Mesendoderm (in vitro differentiated cells): ENCODE measurements around the gene ZNF275.

Experiments used
- DNase-seq: peaks from one replicate; pipeline ENCODE4 v3.0.0; 2013
- H2AK5ac ChIP-seq: 2 replicates; pipeline ENCODE4 v1.6.1; 2013; ENCODE audit warnings: low read length, inconsistent platforms
- H2BK120ac ChIP-seq: 2 replicates; pipeline ENCODE4 v1.6.1; 2013; ENCODE audit warnings: low read depth, mild to moderate bottlenecking, low read length, moderate library complexity, mixed read lengths
- H2BK15ac ChIP-seq: replicated peaks from 2 replicates; pipeline ENCODE4 v1.6.1; 2013; ENCODE audit warnings: low read depth, mild to moderate bottlenecking, moderate library complexity
- H2BK5ac ChIP-seq: 2 replicates; pipeline ENCODE4 v1.6.1; 2013; ENCODE audit warnings: low read length, inconsistent platforms
- H3K18ac ChIP-seq: 2 replicates; pipeline ENCODE4 v1.6.1; 2013; ENCODE audit warnings: mild to moderate bottlenecking, low read length, mixed read lengths
- H3K23ac ChIP-seq: one replicate; pipeline ENCODE4 v1.6.1; 2013; ENCODE audit warnings: low read length
- H3K27ac ChIP-seq: 2 replicates; pipeline ENCODE4 v1.5.1; 2013; ENCODE audit warnings: low read depth, mild to moderate bottlenecking, inconsistent platforms, low read length, moderate library complexity
- H3K27me3 ChIP-seq: 2 replicates; pipeline ENCODE4 v1.6.1; 2013; ENCODE audit warnings: low read length, control low read depth, mild to moderate bottlenecking, inconsistent platforms; ENCODE audit not compliant: insufficient read depth, poor library complexity
- H3K36me3 ChIP-seq: 2 replicates; pipeline ENCODE4 v1.6.1; 2013; ENCODE audit warnings: low read length, inconsistent platforms; ENCODE audit not compliant: control insufficient read depth, insufficient read depth
- H3K4ac ChIP-seq: one replicate; pipeline ENCODE4 v1.6.1; 2013; ENCODE audit warnings: low read depth, mild to moderate bottlenecking, low read length, moderate library complexity
- H3K4me1 ChIP-seq: 2 replicates; pipeline ENCODE4 v1.6.1; 2013; ENCODE audit warnings: low read depth, low read length, inconsistent platforms; ENCODE audit not compliant: control insufficient read depth
- H3K4me2 ChIP-seq: 2 replicates; pipeline ENCODE4 v1.6.1; 2013; ENCODE audit warnings: low read length
- H3K4me3 ChIP-seq: 2 replicates; pipeline ENCODE4 v1.5.1; 2013; ENCODE audit warnings: mild to moderate bottlenecking, low read length
- H3K56ac ChIP-seq: one replicate; pipeline ENCODE4 v1.6.1; 2013; ENCODE audit warnings: low read length
- H3K79me1 ChIP-seq: 2 replicates; pipeline ENCODE4 v1.6.1; 2013; ENCODE audit warnings: low read length, inconsistent platforms
- H3K79me2 ChIP-seq: 2 replicates; pipeline ENCODE4 v1.6.1; 2013; ENCODE audit warnings: mild to moderate bottlenecking, low read length; ENCODE audit not compliant: control insufficient read depth, insufficient read depth
- H3K9ac ChIP-seq: 2 replicates; pipeline ENCODE4 v1.6.1; 2013; ENCODE audit warnings: low read length, inconsistent platforms
- H4K5ac ChIP-seq: one replicate; pipeline ENCODE4 v1.6.1; 2013; ENCODE audit warnings: low read length
- H4K8ac ChIP-seq: one replicate; pipeline ENCODE4 v1.6.1; 2013; ENCODE audit warnings: low read depth, mild to moderate bottlenecking, control low read depth, low read length, moderate library complexity
- WGBS: extraction: QIAGEN DNeasy Blood & Tissue Kit; methylation state at CpG from one replicate; pipeline ENCODE4 v1.1.7; 2013; ENCODE audit warnings: low lambda C conversion rate, missing lambda C conversion rate; ENCODE audit not compliant: insufficient coverage; ENCODE audit errors: extremely low coverage; 5-methylcytosine and 5-hydroxymethylcytosine counted together

ZNF275 gene

DNA sequence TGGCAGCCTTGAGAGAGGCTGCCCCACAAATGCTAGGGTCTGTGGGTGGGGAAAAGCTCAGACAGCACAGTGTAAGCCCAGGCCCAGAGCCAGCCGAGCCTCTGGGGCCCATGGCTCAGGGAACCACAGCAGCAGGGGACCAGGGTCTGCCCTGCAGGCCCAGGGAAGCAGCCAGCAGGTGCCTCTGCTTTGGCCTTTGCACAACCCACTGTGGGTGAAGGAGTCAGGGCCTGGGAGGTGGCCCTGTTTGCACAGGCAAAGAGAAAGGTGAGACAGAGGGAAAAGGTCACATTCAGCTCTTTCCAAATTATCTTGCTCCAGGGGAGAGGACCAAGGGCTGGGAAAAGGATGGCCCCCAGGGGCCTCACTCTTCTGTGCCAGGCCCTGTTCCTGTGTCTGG is 21.1 kb upstream of the ZNF275 start:
- no peak overlapping the region for H3K4me3 ChIP-seq
- no CpG with 5 or more reads among the region's 1 CpG for WGBS
- H2BK15ac ChIP-seq: no peak overlapping the region
- H3K9ac ChIP-seq: no peak overlapping the region
- no peak overlapping the region for H2AK5ac ChIP-seq
- no peak overlapping the region for H2BK5ac ChIP-seq
- no peaks in the 10 kb centered on the region for H3K27me3 ChIP-seq
- no peak overlapping the region for H3K4ac ChIP-seq
- no peak for DNase-seq
- H3K27ac ChIP-seq: no peak overlapping the region
- H4K8ac ChIP-seq: no peak overlapping the region
- H2BK120ac ChIP-seq: no peak overlapping the region
- no peak overlapping the region for H3K18ac ChIP-seq
- H3K4me1 ChIP-seq: no peaks in the 10 kb centered on the region
- no peak overlapping the region for H4K5ac ChIP-seq
- H3K4me2 ChIP-seq: no peak overlapping the region
- no peak overlapping the region for H3K56ac ChIP-seq
- no peaks in the 10 kb centered on the region for H3K79me2 ChIP-seq
- no peak overlapping the region for H3K23ac ChIP-seq
- H3K36me3 ChIP-seq: no peaks in the 10 kb centered on the region
- no peaks in the 10 kb centered on the region for H3K79me1 ChIP-seq

DNA sequence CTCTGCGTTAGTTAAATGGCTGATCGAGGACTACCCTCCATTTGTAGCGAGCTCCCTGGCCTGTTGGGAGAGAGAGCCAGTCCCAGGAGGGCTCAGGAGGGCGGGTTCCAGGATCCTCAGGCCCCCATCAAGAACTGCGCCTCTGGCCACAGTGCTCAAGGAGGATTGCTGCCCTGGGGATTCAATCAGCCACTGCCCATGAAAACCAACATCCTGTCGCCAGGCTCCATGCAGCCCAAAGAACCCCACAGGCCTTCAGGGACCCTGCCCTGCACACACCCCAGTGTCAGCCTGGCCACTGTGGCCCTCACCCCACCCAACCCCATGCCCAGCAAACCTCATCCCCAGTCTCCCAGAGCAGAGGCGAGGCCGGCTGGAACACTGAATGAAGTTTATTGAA is 16.6 kb upstream of the ZNF275 start:
- no peak overlapping the region for H3K18ac ChIP-seq
- H3K79me1 ChIP-seq: no peaks in the 10 kb centered on the region
- H2BK15ac ChIP-seq: no peak overlapping the region
- no peaks in the 10 kb centered on the region for H3K4me1 ChIP-seq
- no peaks in the 10 kb centered on the region for H3K79me2 ChIP-seq
- no CpG with 5 or more reads among the region's 8 CpGs for WGBS
- H3K9ac ChIP-seq: no peak overlapping the region
- H3K4me3 ChIP-seq: no peak overlapping the region
- no peaks in the 10 kb centered on the region for H3K27me3 ChIP-seq
- H4K8ac ChIP-seq: no peak overlapping the region
- H3K4me2 ChIP-seq: no peak overlapping the region
- H3K27ac ChIP-seq: no peak overlapping the region
- no peak overlapping the region for H3K4ac ChIP-seq
- H2AK5ac ChIP-seq: no peak overlapping the region
- H2BK5ac ChIP-seq: no peak overlapping the region
- H4K5ac ChIP-seq: no peak overlapping the region
- no peaks in the 10 kb centered on the region for H3K36me3 ChIP-seq
- H2BK120ac ChIP-seq: no peak overlapping the region
- H3K56ac ChIP-seq: no peak overlapping the region
- no peak overlapping the region for H3K23ac ChIP-seq
- DNase-seq: no peak

DNA sequence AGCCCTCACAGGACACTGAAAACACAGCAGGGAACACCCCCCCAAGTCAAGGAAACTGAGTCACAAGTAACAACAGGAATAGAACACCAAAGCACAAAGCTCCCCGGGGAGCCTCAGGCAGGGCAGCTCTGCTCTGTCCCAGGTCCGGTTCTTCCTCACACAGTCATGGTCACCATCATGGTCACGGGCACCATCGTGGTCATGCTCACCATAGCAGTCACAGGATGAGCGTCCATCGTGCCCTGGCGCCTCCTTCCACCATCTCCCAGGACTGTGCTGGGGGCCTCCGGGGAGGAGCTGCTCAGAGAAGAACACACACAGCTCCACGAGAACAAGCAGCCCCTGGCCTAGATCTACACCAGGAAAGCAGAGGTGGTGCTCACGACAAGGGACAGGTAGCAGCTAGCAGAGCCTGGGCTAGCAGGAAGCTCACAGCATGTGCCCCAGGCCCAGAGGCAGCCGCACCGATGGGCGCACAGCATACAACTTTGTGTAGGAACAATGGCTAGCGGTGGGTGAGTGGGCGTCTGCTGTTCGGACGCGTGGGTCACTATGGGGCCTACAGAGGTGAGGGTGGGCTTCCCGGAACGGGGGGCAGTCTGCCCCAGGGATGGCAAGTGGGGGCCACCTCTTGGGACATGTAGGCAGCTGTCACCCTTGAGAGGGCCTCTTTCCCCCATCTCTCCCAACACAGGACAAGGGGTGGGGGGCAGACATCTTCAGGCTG is 15.8 kb upstream of the ZNF275 start:
- Histone ChIP-seq H3K4me3 (no peak overlapping the region), H3K79me1 (no peaks in the 10 kb centered on the region), H3K36me3 (no peaks in the 10 kb centered on the region), H4K8ac (no peak overlapping the region), H3K4me2 (no peak overlapping the region), H3K18ac (no peak overlapping the region), H3K9ac (no peak overlapping the region), H2BK15ac (no peak overlapping the region), H2BK5ac (no peak overlapping the region), H3K79me2 (no peaks in the 10 kb centered on the region), H3K27ac (no peak overlapping the region), H3K56ac (no peak overlapping the region), H3K27me3 (no peaks in the 10 kb centered on the region), H3K4ac (no peak overlapping the region), H4K5ac (no peak overlapping the region), H2AK5ac (no peak overlapping the region), H2BK120ac (no peak overlapping the region), H3K4me1 (no peaks in the 10 kb centered on the region), H3K23ac (no peak overlapping the region)
- DNase-seq: no peak
- no CpG with 5 or more reads among the region's 20 CpGs for WGBS

DNA sequence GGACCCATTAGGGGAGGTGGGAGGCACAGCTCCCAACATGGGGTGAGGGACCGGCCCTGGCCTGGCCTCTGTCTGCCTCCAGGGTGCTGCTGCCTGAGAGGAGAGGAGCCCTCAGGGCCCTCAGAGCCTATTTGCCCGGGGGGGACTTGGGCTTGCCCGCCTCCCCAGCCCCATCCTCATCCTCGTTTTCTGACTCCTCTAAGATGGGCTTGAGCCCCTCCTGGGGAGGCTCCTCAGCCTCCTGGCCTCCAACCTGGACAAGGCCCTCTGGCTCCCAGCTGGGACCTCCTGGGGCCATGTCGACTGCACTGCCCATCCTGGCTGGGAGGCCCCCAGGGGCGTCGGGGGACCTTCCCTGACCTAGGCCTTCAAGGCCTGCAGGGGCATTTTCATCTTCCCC is 15.1 kb upstream of the ZNF275 start:
- H3K4me3 ChIP-seq: no peak overlapping the region
- H3K4me2 ChIP-seq: no peak overlapping the region
- no CpG with 5 or more reads among the region's 7 CpGs for WGBS

DNA sequence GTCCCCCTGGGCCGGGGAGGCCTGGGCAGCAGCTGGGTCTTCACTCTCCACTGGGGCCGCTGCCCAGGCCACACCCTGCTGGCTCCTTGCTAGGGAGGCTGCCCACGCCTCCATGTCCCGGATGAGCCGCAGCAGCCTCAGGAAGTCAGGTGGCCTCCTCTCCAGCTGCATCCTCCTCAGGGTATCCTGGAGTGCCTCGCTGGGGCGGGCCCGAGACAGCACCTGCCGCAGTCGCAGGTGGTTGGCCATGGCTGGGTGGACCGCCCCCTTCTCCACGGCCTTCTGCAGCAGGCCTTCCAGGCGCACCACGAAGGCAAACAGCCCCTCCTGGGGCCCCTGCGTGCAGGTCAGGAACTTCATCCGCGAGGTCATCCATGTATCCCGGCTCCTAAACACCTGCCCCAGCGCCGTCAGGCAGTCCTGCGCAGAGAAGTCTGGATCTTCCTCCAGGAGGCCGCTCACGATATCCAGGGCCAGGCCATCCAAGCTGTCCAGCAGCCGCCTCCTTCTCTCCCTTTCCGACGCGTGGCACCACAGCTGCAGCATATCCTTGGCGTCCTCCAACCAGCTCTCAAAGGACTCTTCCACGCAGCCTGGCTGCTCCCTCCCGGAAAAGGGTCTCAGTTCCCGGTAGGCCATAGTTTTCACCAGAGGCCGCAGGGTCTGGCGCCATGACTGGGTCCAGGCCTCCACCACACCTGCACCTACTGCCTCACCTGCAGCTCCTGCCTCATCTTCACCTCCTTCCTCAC is 14.5 kb upstream of the ZNF275 start:
- no peak overlapping the region for H3K56ac ChIP-seq
- WGBS: no CpG with 5 or more reads among the region's 33 CpGs
- no peak overlapping the region for H2AK5ac ChIP-seq
- H3K27ac ChIP-seq: no peak overlapping the region
- no peak overlapping the region for H3K9ac ChIP-seq
- H3K18ac ChIP-seq: no peak overlapping the region
- H4K8ac ChIP-seq: no peak overlapping the region
- H3K4ac ChIP-seq: no peak overlapping the region
- no peak overlapping the region for H3K23ac ChIP-seq
- H2BK5ac ChIP-seq: no peak overlapping the region
- H3K79me1 ChIP-seq: no peaks in the 10 kb centered on the region
- H4K5ac ChIP-seq: no peak overlapping the region
- H3K4me2 ChIP-seq: no peak overlapping the region
- H3K4me3 ChIP-seq: no peak overlapping the region
- DNase-seq: no peak
- H2BK120ac ChIP-seq: no peak overlapping the region
- H3K79me2 ChIP-seq: no peaks in the 10 kb centered on the region
- no peaks in the 10 kb centered on the region for H3K27me3 ChIP-seq
- H2BK15ac ChIP-seq: no peak overlapping the region
- no peaks in the 10 kb centered on the region for H3K4me1 ChIP-seq
- no peaks in the 10 kb centered on the region for H3K36me3 ChIP-seq

More for the DNA sequence above, 15.1 kb upstream of the ZNF275 start:
- no peak overlapping the region for H3K27ac ChIP-seq
- no peak overlapping the region for H3K4ac ChIP-seq
- H3K56ac ChIP-seq: no peak overlapping the region
- H3K79me2 ChIP-seq: no peaks in the 10 kb centered on the region
- H2AK5ac ChIP-seq: no peak overlapping the region
- H4K8ac ChIP-seq: no peak overlapping the region
- no peak overlapping the region for H4K5ac ChIP-seq
- no peak overlapping the region for H2BK5ac ChIP-seq
- no peaks in the 10 kb centered on the region for H3K79me1 ChIP-seq
- H3K36me3 ChIP-seq: no peaks in the 10 kb centered on the region
- H3K4me1 ChIP-seq: no peaks in the 10 kb centered on the region
- no peak overlapping the region for H3K23ac ChIP-seq
- no peaks in the 10 kb centered on the region for H3K27me3 ChIP-seq
- no peak overlapping the region for H2BK15ac ChIP-seq
- DNase-seq: no peak
- no peak overlapping the region for H2BK120ac ChIP-seq
- H3K18ac ChIP-seq: no peak overlapping the region
- no peak overlapping the region for H3K9ac ChIP-seq
